Activated T-cell treated with anti-CD3 and anti-CD28 coated beads for 48 hours (primary cell): Measurements from ENCODE around the gene CREB1.

Experiments used
- DNase-seq: peaks from one replicate; pipeline ENCODE4 v3.0.0-alpha.2; 2020; ENCODE audit warnings: low read depth

CREB1 gene

GRCh38 chr2:207543272-207543671 lies 13.5 kb downstream of the CREB1 start:
- DNase-seq: no peak

GRCh38 chr2:207546822-207547221 lies 17.1 kb downstream of the CREB1 start:
- DNase-seq: no peak

- no peak for DNase-seq
Observed at GRCh38 chr2:207549145-207549544, 19.4 kb downstream of the CREB1 start.

GRCh38 chr2:207558079-207558491 lies 28.3 kb downstream of the CREB1 start:
- no peak for DNase-seq

- no peak for DNase-seq
Observed at GRCh38 chr2:207561386-207562080, 31.8 kb downstream of the CREB1 start.

GRCh38 chr2:207565736-207566500 lies 36.2 kb downstream of the CREB1 start:
- DNase-seq: no peak

GRCh38 chr2:207567671-207568070 lies 37.9 kb downstream of the CREB1 start:
- no peak for DNase-seq

GRCh38 chr2:207571370-207571769 lies 41.6 kb downstream of the CREB1 start:
- DNase-seq: no peak

GRCh38 chr2:207584952-207585351 lies 55.2 kb downstream of the CREB1 start:
- DNase-seq: no peak

- DNase-seq: no peak
Observed at GRCh38 chr2:207587305-207587704, 57.5 kb downstream of the CREB1 start.

- no peak for DNase-seq
Observed at GRCh38 chr2:207589143-207589542, 59.4 kb downstream of the CREB1 start.

- no peak for DNase-seq
Observed at GRCh38 chr2:207593277-207593676, 63.5 kb downstream of the CREB1 start.

- no peak for DNase-seq
Observed at GRCh38 chr2:207594264-207594663, 64.5 kb downstream of the CREB1 start.

GRCh38 chr2:207594731-207595130 lies 65.0 kb downstream of the CREB1 start:
- no peak for DNase-seq

GRCh38 chr2:207599636-207600035 lies 69.9 kb downstream of the CREB1 start:
- DNase-seq: no peak

- no peak for DNase-seq
Observed at GRCh38 chr2:207600231-207600630, 70.5 kb downstream of the CREB1 start.

- DNase-seq: no peak
Observed at GRCh38 chr2:207601774-207602173, 72.0 kb downstream of the CREB1 start.

GRCh38 chr2:207603486-207603885 lies 73.7 kb downstream of the CREB1 start:
- DNase-seq: no peak

GRCh38 chr2:207606399-207606798 lies 76.6 kb downstream of the CREB1 start:
- DNase-seq: no peak

GRCh38 chr2:207606829-207607228 lies 77.1 kb downstream of the CREB1 start:
- no peak for DNase-seq

GRCh38 chr2:207612714-207613113 lies 83.0 kb downstream of the CREB1 start:
- DNase-seq: no peak

- no peak for DNase-seq
Observed at GRCh38 chr2:207614824-207615223, 85.1 kb downstream of the CREB1 start.

- no peak for DNase-seq
Observed at GRCh38 chr2:207616185-207616584, 86.4 kb downstream of the CREB1 start.
